Measurements from ENCODE around the gene PNKD.

The PNKD gene

DNA sequence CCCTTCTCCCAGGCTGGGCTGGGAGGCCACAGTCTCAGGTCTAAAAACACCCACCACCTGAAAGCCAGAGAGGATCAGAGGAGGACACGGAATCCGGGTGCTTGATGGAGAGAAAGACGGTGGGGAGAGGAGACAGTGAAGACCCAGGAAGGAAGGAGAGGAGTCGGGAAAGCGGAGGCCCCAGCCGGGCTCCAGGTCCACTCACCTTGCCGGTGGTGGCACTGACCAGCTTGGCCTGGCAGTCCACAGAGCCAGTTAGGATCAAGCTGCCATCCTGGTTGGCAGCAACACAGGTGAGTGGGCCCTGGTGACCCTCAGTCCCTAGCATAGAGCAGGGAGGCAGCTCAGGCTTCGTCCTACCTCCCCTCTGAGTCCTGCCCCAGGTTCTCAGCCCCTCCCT lies 4.7 kb upstream of the PNKD start:
- Histone ChIP-seq H3K79me2 (ENCODE audit: low read length) (peaks cover 6% of the 10 kb centered on the region), H3K9me3 (ENCODE audit: insufficient read depth, low read length) (no peaks in the 10 kb centered on the region), H4K20me1 (ENCODE audit: insufficient read depth, low read length) (no peaks in the 10 kb centered on the region), H3K4me1 (ENCODE audit: low read length) (peaks cover 18% of the 10 kb centered on the region), H3K4me2 (ENCODE audit: low read length) (no peak overlapping the region), H2AFZ (ENCODE audit: low read depth, low read length) (no peak overlapping the region), H3K9ac (ENCODE audit: low read length) (no peak overlapping the region), H3K27ac (ENCODE audit: low read length) (no peak overlapping the region), H3K36me3 (replicated peaks; ENCODE audit: low read depth, low read length) (no peaks in the 10 kb centered on the region), H3K4me3 (ENCODE audit: low read length) (no peak overlapping the region), H3K27me3 (ENCODE audit: low read depth, low read length) (no peaks in the 10 kb centered on the region)
- TF ChIP-seq, protein P1, sequence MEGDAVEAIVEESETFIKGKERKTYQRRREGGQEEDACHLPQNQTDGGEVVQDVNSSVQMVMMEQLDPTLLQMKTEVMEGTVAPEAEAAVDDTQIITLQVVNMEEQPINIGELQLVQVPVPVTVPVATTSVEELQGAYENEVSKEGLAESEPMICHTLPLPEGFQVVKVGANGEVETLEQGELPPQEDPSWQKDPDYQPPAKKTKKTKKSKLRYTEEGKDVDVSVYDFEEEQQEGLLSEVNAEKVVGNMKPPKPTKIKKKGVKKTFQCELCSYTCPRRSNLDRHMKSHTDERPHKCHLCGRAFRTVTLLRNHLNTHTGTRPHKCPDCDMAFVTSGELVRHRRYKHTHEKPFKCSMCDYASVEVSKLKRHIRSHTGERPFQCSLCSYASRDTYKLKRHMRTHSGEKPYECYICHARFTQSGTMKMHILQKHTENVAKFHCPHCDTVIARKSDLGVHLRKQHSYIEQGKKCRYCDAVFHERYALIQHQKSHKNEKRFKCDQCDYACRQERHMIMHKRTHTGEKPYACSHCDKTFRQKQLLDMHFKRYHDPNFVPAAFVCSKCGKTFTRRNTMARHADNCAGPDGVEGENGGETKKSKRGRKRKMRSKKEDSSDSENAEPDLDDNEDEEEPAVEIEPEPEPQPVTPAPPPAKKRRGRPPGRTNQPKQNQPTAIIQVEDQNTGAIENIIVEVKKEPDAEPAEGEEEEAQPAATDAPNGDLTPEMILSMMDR (IDR thresholded peaks at IDR 0.05; ENCODE audit: low read depth, low read length), result no peak
- TF ChIP-seq EZH2phosphoT487 (IDR thresholded peaks at IDR 0.05; ENCODE audit: low read depth), result no peak

DNA sequence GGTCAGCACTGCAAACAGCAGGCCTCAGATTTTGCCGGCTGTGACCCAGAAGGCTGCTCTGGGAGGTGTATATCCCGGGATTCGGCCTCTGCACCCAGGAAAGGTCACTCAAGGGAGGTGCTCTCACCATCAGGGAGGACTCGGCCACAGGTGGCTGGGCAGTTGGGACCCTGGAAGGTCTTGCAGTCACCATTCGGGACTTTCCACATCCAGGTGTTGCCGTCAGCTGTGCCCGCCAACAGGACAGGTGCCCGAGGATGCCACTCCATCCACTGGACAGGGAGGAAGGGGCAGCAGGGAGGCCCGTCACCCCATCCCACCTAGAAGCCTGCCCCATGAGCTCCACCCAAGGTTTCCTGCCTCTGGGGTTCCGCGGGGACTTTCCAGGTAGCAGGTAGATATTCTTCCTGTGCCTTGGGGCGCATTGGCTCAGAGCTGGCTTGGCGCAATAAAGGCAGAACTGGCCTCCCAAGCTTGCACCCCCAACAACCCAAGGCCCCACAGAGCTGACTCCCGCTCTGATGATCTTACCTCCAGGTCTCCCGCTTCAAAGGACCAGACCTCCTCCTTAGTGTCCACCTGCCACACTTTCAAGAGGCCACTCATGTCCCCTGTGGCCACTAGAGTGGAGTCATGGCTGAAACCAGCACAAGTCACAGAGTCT lies 3.9 kb upstream of the PNKD start:
- no peaks in the 10 kb centered on the region for H3K36me3 ChIP-seq (replicated peaks; ENCODE audit: low read depth, low read length)
- no peaks in the 10 kb centered on the region for H3K9me3 ChIP-seq (ENCODE audit: insufficient read depth, low read length)
- no peak overlapping the region for H3K27ac ChIP-seq (ENCODE audit: low read length)
- TF ChIP-seq, protein P1 (IDR thresholded peaks at IDR 0.05; ENCODE audit: low read depth, low read length), result no peak
- TF ChIP-seq EZH2phosphoT487 (IDR thresholded peaks at IDR 0.05; ENCODE audit: low read depth), result no peak
- H3K27me3 ChIP-seq (ENCODE audit: low read depth, low read length), result no peaks in the 10 kb centered on the region
- no peak overlapping the region for H3K4me3 ChIP-seq (ENCODE audit: low read length)
- H3K79me2 ChIP-seq (ENCODE audit: low read length), result peaks cover 6% of the 10 kb centered on the region
- peaks cover 15% of the 10 kb centered on the region for H3K4me1 ChIP-seq (ENCODE audit: low read length)
- no peak overlapping the region for H3K4me2 ChIP-seq (ENCODE audit: low read length)
- H4K20me1 ChIP-seq (ENCODE audit: insufficient read depth, low read length), result no peaks in the 10 kb centered on the region
- H2AFZ ChIP-seq (ENCODE audit: low read depth, low read length), result no peak overlapping the region
- H3K9ac ChIP-seq (ENCODE audit: low read length), result no peak overlapping the region

DNA sequence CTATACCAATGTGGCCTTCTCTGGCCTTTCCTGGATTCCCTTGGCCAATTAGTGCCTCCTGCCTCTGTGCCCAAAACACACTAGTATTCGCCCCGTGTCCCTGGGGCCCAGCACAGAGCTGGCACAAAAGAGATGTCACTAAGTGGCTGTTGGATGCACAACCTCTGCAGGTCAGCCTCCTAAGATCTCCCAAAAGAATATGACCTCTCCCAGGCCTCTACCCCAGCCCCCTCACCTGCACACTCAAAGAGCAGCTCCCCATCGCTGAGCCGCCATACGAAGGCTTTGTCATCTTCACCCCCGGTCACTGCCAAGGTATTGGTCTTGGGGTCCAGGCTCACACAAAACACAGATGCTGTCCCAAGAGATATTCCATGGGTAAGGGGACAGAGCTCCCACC lies 3.1 kb upstream of the PNKD start:
- peaks cover 6% of the 10 kb centered on the region for H3K79me2 ChIP-seq (ENCODE audit: low read length)
- H3K36me3 ChIP-seq (replicated peaks; ENCODE audit: low read depth, low read length), result no peaks in the 10 kb centered on the region
- H3K4me1 ChIP-seq (ENCODE audit: low read length), result peaks cover 12% of the 10 kb centered on the region
- no peak overlapping the region for H3K27ac ChIP-seq (ENCODE audit: low read length)
- no peak overlapping the region for H3K4me2 ChIP-seq (ENCODE audit: low read length)
- H4K20me1 ChIP-seq (ENCODE audit: insufficient read depth, low read length), result no peaks in the 10 kb centered on the region
- H3K9me3 ChIP-seq (ENCODE audit: insufficient read depth, low read length), result no peaks in the 10 kb centered on the region
- H3K27me3 ChIP-seq (ENCODE audit: low read depth, low read length), result no peaks in the 10 kb centered on the region
- no peak overlapping the region for H3K9ac ChIP-seq (ENCODE audit: low read length)
- H3K4me3 ChIP-seq (ENCODE audit: low read length), result no peak overlapping the region
- TF ChIP-seq, protein P1 (IDR thresholded peaks at IDR 0.05; ENCODE audit: low read depth, low read length), result no peak
- no peak for TF ChIP-seq EZH2phosphoT487 (IDR thresholded peaks at IDR 0.05; ENCODE audit: low read depth)
- H2AFZ ChIP-seq (ENCODE audit: low read depth, low read length), result no peak overlapping the region

DNA sequence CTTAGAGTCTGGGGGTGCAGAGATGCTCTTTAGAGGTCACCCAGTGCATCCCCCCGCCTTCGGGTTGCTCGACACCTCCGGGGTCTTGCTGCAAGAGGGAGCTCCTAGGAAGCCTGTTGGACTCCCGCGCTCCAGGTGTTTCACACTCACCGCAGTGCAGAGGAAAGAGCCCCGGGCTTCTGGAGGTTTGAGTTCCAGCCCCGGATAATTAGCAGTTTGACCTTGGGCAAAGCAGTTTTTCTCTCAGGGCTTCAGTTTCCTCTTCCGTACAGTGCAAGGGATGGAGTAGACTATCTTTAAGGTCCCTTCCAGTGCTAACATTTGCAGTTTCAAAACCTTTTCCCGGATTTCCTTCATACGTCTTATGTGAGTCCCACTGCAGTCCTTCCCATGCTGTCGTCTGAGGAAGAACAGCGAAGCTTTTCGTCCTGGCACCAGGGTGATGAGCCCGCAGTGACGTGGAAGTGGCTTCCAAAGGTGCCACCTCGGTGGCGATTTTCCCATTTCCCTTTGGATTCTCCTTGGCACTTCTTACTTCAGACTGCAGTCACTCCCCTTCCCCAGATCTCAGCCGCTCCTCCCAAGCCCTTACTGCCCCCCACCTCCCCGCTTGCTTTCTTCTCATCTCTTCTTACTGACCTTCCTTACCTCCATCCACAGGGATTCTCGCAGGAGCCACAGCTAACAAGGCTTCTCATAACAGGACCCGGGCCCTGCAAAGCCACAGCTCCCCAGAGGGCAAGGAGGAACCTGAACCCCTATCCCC lies 585 bp downstream of the PNKD start:
- Histone ChIP-seq H3K9me3 (ENCODE audit: insufficient read depth, low read length) (no peaks in the 10 kb centered on the region), H3K27ac (ENCODE audit: low read length) (no peak overlapping the region), H3K27me3 (ENCODE audit: low read depth, low read length) (no peaks in the 10 kb centered on the region), H3K4me3 (ENCODE audit: low read length) (peak overlapping the region; percentile 98), H3K4me1 (ENCODE audit: low read length) (peaks cover 16% of the 10 kb centered on the region), H3K4me2 (ENCODE audit: low read length) (peak overlapping the region; percentile 98), H2AFZ (ENCODE audit: low read depth, low read length) (0 out of 2 replicates have a peak overlapping the region, but pooled peaks have one; percentile 23), H3K79me2 (ENCODE audit: low read length) (peaks cover 6% of the 10 kb centered on the region), H3K36me3 (replicated peaks; ENCODE audit: low read depth, low read length) (no peaks in the 10 kb centered on the region), H4K20me1 (ENCODE audit: insufficient read depth, low read length) (no peaks in the 10 kb centered on the region), H3K9ac (ENCODE audit: low read length) (peak overlapping the region; percentile 89)
- TF ChIP-seq, protein P1 (IDR thresholded peaks at IDR 0.05; ENCODE audit: low read depth, low read length), result no peak
- TF ChIP-seq EZH2phosphoT487 (IDR thresholded peaks at IDR 0.05; ENCODE audit: low read depth), result no peak
